Stimulated activated naive CD4-positive, alpha-beta T cell (primary cell): Measurements from ENCODE around the gene NSUN5.
A peak's percentile ranks its signal among the peaks of the same experiment; 100 is the strongest.
"Not testable (repeated sequence)": the region's sequence is repeated elsewhere in the genome, so short reads cannot be mapped to it uniquely, and the experiment has no call there.

ENCODE experiments used
- DNase-seq, 6 experiments: peaks; one replicate each; lab custom pipeline; 2025; lab: John Stamatoyannopoulos, UW

NSUN5 gene

DNA sequence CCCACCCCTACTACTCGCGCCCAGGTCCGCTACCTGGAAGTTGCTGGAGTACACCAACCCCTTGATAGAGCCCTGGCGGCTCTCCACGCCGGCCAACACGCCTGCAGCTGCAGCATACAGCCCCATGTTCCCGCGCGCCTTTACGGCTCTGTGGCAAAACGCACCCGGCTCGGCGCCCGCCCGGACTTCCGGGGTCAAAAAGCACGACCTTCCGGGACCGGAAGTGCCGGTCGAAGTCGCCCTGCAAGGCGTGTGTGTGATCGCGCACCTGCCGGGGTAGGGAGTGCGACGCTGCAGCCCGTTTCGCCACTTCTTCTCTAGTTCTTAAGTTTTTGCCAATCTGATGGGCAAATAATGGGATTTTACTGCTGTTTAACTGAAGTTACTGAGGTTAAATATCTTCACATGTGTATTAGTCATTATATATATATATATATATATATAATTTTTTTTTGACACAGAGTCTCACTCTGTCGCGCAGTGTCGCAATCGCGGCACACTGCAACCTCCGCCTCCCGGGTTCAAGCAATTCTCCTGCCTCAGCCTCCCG lies at the start of gene NSUN5:
Gene NSUN5, minus strand, starts transcription at position 162 of the 550 bp plus-strand sequence. Its CDS starts 36 bp downstream, at position 126.
- DNase-seq = peak; percentile 77 to 90 (median 82)

DNA sequence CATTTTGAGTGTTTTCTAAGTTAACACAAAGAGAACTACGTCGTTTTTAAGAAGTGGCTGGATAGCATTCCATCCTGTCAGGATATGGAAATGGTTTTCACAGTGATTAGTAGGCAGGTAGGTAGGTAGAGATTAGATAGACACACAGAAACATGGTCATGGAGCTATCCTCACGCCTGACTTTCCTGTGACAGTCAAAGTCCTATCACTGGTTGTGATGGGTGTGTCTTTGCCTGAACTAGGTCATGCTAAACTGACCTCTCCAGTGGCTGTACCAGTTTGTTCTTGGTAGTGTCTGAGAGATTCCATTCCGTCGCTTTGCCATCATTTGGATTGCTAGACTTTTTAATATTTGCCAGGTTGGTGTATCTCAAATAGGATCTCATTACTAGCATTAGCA lies 47.5 kb upstream of the NSUN5 start:
- DNase-seq = no peak

DNA sequence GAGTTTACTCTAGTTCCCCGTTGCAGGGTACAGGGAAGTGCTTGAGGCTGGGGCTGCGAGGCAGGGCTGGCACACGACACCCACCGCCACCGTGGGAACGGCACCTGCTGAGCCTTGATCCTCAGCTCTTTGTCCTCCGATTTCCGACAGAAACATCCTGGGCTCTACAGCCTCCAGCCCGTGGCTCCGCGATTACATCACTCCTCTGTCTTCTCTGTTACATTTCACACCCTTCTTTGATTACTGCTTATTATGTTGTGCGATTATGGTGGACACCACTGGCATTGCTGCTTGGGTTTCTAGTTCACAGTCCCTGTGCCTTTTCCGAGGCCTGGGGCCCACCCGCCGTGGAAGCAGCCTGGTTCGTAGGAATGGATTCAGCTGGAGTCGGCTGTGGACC lies 46.2 kb upstream of the NSUN5 start:
- DNase-seq = no peak

DNA sequence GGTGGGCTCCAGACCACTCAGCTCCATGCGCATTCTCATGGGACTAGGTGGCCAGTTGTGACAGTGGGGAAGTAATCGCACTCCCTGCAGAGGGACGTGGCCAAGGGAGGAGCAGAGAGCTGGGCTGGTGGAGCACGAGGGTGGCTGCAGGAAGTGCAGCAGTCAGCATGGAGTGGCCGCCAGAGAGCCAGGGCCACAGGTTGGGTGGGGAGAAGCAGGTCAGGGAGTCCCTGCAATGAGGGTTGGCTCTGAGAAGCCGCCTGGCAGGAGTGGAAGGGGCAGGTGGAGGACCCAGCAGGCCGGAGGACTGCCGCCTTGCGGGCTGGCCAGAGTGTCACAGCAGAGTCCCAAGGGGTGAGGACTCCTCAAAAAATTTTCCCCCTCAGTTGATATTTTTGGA lies 45.6 kb upstream of the NSUN5 start:
- DNase-seq = no peak

DNA sequence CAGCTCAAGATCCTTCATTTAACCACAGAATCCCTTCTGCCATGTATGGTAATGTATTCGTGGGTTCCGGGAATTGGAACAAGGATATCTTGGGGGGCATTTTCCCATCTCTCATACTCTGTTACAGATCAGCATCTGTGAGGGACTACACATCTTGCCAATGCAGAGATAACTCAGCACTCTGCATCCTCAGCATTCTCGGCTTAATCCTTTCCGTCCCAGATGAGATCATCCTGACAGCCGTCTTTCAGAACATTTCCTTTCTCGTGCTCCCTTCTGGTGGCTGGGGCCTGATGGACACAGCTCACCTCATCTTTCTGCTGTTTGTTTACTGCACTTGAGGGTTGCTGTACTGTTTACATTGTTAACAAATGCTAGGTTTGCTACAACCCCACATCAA lies 44.6 kb upstream of the NSUN5 start:
- no peak for DNase-seq

DNA sequence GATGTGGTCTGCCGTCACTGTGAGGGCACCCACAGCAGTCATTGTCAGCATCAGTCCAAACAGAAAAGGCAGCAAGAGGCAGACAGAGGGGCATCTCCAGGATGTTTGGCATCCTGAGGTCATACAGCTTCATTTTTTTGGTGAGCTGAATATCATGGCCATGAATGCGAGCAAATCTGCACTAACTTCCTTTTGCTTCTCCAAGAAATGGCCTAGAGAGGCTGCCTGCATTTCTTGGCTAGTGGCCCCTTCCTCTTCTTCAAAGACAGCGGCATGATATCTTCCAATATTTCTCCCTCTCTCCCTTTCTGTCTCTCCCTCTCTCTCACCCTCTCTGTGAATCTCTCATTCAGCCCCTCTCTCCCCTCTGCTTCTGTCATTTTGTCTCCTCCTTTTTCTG lies 44.2 kb upstream of the NSUN5 start:
- DNase-seq = no peak

DNA sequence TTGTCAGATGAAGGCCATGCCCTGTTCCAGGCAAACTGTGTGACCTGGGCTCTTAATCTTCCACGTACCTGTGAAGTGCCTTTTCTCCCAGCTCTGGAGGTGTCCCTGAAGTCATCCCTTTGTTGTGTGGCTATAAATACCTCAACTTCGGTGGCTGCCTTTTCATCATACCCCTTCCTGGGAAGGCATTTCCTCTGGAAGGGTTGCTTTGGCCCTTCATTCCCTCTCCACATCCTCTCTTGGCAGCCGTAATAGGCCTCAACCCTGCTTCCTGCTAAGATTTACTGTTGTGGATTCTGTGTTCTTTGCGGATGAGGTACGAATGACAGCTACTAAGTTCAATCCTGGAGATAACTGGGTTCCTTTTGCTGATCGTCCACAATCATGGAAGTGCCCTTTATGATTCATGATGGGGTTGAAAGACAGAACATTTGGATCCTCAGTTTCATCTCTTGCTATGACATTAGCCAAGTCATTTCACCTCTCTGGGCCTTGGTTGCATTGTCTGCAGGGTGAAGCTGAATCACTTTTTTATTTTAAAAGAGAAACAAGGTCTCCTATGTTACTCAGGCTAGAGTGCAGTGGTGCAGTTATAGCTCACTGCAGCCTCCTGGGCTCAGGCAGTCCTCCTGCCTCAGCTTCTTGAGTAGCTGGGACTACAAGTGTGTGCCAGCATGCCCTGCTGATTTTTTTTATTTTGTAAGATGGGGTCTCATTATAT lies 43.0 kb upstream of the NSUN5 start:
- DNase-seq = no peak

DNA sequence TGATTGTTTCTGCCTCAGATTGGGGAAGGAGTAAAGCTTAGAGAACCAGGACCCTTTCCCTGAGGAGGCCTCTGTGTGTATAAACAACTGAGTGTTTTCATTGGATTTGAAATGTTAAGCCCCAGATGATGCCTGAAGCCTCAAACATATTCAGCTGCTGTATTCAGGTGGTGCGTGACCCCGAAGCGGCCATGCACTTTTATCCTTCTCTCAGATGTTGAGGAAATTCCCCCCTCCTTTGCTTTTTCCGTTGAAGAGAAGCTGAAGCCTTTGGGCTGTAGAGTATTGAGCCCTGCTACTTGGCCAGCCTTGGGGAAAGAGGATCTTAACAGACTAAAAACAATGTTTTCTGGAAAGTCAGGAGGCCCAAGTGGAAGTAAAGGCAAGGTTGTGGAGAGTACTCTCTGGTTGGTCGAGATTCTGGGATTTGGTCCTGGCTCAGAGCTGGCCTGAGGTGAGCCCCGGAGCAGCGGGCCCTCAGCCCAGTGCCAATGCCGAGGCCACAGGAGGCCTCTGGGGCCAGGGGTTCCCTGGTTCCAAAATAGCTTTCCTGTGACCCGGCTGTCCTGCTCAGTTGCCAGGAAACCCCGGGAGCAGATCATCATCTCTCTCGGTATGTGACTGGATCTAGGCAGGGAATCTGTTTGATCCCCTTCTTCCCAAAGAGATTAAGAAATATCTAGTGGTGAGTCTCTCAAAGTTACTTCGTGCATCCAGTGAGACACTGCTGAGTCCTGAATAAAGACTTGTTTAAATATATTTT lies 41.9 kb upstream of the NSUN5 start:
- no peak for DNase-seq

GRCh38 chr7:73349763-73350162 lies 41.1 kb upstream of the NSUN5 start:
- DNase-seq = no peak

- DNase-seq = no peak
Measured at GRCh38 chr7:73345951-73346350, 37.3 kb upstream of the NSUN5 start.

GRCh38 chr7:73345538-73345937 lies 36.9 kb upstream of the NSUN5 start:
- no peak for DNase-seq

GRCh38 chr7:73343671-73344380 lies 35.2 kb upstream of the NSUN5 start:
- no peak for DNase-seq

DNA sequence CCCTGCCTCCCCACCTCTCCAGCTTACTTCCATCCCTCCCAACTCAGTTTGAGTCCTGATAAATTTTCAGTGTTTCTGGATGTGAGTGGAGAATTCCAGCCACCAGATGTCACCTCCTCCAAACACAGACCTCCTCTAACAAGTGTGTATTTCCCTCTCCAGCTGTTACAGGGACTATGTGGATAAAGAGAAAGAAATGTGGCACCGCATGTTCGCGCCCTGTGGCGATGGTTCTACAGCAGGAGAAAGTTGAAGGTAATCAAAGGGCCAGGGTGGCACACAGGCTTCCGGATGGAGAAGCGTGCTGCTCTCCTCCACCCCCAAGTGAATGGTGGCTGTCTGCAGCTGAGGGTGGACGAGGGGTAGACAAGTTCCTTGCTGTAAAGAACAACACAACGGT lies 34.0 kb upstream of the NSUN5 start:
- DNase-seq = no peak

DNA sequence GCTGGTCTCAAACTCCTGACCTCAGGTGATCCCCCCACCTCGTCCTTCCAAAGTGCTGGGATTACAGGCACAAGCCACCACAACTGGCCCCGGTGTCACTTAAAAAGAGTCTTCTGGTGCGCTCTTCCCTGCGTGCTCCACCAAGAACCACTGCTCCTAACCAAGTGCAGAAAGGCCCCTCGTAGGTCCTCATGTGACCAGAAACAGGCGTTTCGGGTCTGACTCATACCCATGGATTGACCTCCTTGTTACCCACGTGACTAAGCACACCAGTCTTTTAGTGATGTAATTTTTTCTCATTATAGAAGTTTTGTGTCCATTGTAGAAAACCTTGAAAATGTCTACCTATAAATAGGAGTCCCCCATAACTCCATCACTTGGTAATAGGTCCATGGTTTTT lies 33.3 kb upstream of the NSUN5 start:
- no peak for DNase-seq

- no peak for DNase-seq
Measured at GRCh38 chr7:73340514-73340913, 31.9 kb upstream of the NSUN5 start.

GRCh38 chr7:73338321-73338720 lies 29.7 kb upstream of the NSUN5 start:
- DNase-seq = no peak

- DNase-seq = no peak
Measured at GRCh38 chr7:73332447-73332846, 23.8 kb upstream of the NSUN5 start.

DNA sequence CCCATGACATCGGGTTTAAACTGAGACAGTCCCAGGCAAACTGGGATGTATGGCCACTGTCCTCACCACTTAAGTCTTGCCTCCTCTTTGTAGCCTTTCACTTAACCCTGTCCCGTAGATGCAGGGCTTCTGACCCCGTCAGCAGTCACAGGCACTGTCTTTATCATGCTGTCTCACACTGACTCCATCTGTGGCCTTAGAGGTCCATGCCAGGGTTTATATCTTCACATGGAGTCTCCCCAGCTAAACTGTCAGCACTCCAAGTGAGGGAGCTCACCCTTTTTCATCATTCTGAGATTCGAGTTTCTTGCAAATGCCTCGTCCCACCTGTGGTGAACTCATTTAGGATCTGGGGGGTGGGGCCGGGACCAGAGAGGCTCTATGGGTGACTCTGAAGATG lies 22.1 kb upstream of the NSUN5 start:
- no peak for DNase-seq

GRCh38 chr7:73329861-73330581 lies 21.4 kb upstream of the NSUN5 start:
- DNase-seq = no peak

DNA sequence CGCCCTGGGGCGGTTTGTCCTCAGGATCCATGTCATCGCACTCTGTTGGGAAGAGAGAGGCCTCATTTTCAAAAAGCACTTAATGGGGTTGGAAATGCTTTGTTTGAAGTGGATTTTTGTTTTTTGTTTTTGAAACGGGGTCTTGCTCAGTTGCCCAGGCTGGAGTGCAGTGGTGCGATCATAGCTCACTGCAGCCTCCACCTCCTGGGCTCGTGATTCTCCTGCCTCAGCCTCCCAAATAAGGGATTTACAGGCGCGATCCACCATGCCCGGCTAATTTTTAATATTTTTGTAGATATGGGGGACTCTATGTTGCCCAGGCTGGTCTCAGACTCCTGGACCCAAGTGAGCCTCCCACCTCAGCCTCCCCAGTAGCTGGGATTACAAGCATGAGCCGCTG lies 20.1 kb upstream of the NSUN5 start:
- DNase-seq = no peak

GRCh38 chr7:73327922-73328321 lies 19.3 kb upstream of the NSUN5 start, which contains the start of the genes FKBP6 and TRIM50:
Gene FKBP6 (plus strand): TSS chr7:73328161. CDS start chr7:73328429, 268 bp downstream.
Gene TRIM50 (minus strand): TSS chr7:73328082. CDS start chr7:73324787, 3,295 bp downstream.
- DNase-seq = not testable (repeated sequence)

GRCh38 chr7:73327449-73327848 lies 18.8 kb upstream of the NSUN5 start:
- not testable (repeated sequence) for DNase-seq
